ENCODE measurements around the gene MYO7B. TPM values are rescaled to one million over a fixed set of nuclear protein-coding genes. Genes with fewer than 3 reads are reported as not detected.

Gene MYO7B
- polyA plus RNA-seq, 2 of the 4 experiments (the other 2 are of a cell fraction) = 0.04 to 0.09 TPM

GRCh38 chr2:127597046-127597983 lies 61.8 kb downstream of the MYO7B start:
- 83% methylated on average over 17 of the region's 17 CpGs for WGBS (ENCODE audit: missing lambda C conversion rate)
- H3K27ac ChIP-seq = no peak overlapping the region
- H3K4me2 ChIP-seq = no peak overlapping the region

GRCh38 chr2:127597984-127598380 lies 62.5 kb downstream of the MYO7B start:
- peaks cover 22% of the 10 kb centered on the region for H3K9me3 ChIP-seq
- no peak for FAIRE-seq
- no peak overlapping the region for H3K27ac ChIP-seq
- 47% methylated on average over 4 of the region's 4 CpGs for WGBS (ENCODE audit: missing lambda C conversion rate)
- H3K4me2 ChIP-seq = no peak overlapping the region
- H3K4me3 ChIP-seq = no peak overlapping the region
- ChIA-PET CTCF (no interaction called here), POLR2A (no interaction called here)
- no peak for ATAC-seq
- H3K4me1 ChIP-seq = no peaks in the 10 kb centered on the region
- no peak for DNase-seq (ENCODE audit: low read depth in 1 of 2, low spot score in 1 of 2)
- TF ChIP-seq RCOR1 (IDR thresholded peaks at IDR 0.05; ENCODE audit: low read depth, low read length) (no peak), CBX8 (IDR thresholded peaks at IDR 0.05) (no peak), ZC3H11A (IDR thresholded peaks at IDR 0.05) (no peak), KDM5A (IDR thresholded peaks at IDR 0.05) (no peak), HOXA7 (CRISPR knock-in tag; IDR thresholded peaks at IDR 0.05) (no peak), JUNB (IDR thresholded peaks at IDR 0.05) (no peak), EP300 (IDR thresholded peaks at IDR 0.05) (no peak), USF2 (IDR thresholded peaks at IDR 0.05) (no peak), CEBPB (IDR thresholded peaks at IDR 0.05) (no peak), HOXB13 (CRISPR knock-in tag; IDR thresholded peaks at IDR 0.05; ENCODE audit: low read depth) (no peak), FOSB (CRISPR knock-in tag; IDR thresholded peaks at IDR 0.05) (no peak), ESRRA (IDR thresholded peaks at IDR 0.05; ENCODE audit: borderline replicate concordance, low read length) (no peak), RNF2 (IDR thresholded peaks at IDR 0.05; ENCODE audit: borderline replicate concordance, low read depth) (no peak), JUN (IDR thresholded peaks at IDR 0.05) (no peak), ZFP36 (IDR thresholded peaks at IDR 0.05; ENCODE audit: borderline replicate concordance, partially characterized antibody) (no peak), FOXS1 (CRISPR knock-in tag; IDR thresholded peaks at IDR 0.05) (no peak), ZNF302 (CRISPR knock-in tag; IDR thresholded peaks at IDR 0.05) (no peak)

More at GRCh38 chr2:127597046-127597983, 61.8 kb downstream of the MYO7B start:
- H3K4me3 ChIP-seq = no peak overlapping the region
- FAIRE-seq (no peak), DNase-seq (ENCODE audit: low read depth in 1 of 2, low spot score in 1 of 2) (no peak), ATAC-seq (no peak)
- TF ChIP-seq NFE2L2 (conservative IDR thresholded peaks at IDR 0.05; ENCODE audit: low read length) (no peak), GATA3 (IDR thresholded peaks at IDR 0.05; ENCODE audit: borderline replicate concordance) (no peak), ZC3H11A (IDR thresholded peaks at IDR 0.05) (peak; percentile 58)
- no peaks in the 10 kb centered on the region for H3K4me1 ChIP-seq
- ChIA-PET CTCF (no interaction called here), POLR2A (no interaction called here)
- peaks cover 15% of the 10 kb centered on the region for H3K9me3 ChIP-seq

DNA sequence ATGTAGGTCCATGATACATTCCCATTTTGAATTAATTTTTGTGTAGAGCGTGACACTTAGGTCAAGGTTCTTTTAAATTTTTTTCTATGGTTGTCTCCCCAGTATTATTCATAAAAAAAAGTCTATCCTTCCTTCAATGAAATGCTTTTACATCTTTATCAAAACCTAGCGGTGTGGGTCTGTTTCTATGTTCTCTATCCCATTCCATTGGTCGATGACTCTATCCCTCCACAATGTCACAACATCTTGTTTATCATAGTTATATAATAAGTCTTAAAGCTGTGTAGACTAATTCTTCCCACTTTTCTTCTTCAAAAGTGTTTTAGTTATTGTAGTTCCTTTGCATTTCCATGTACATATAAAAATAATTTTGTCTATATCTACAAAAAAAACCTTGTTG lies 63.2 kb downstream of the MYO7B start:
- ATAC-seq (no peak), FAIRE-seq (no peak), DNase-seq (ENCODE audit: low read depth in 1 of 2, low spot score in 1 of 2) (no peak)
- H3K4me1 ChIP-seq = no peaks in the 10 kb centered on the region
- H3K9me3 ChIP-seq = peaks cover 26% of the 10 kb centered on the region
- H3K27ac ChIP-seq = no peak overlapping the region
- WGBS (ENCODE audit: missing lambda C conversion rate) = 69% methylated on average over 3 of the region's 3 CpGs
- ChIA-PET POLR2A (no interaction called here), CTCF (interaction anchor here (1.4 kb wide), 1 partner anchor 51 kb away, joined by 4 read pairs; no protein-coding TSS in a partner anchor)
- H3K4me2 ChIP-seq = no peak overlapping the region
- TF ChIP-seq USF2 (IDR thresholded peaks at IDR 0.05) (no peak), NR3C1 (IDR thresholded peaks at IDR 0.05) (no peak), NPAS2 (CRISPR knock-in tag; IDR thresholded peaks at IDR 0.05; ENCODE audit: borderline replicate concordance) (no peak), TFCP2L1 (CRISPR knock-in tag; IDR thresholded peaks at IDR 0.05) (no peak)
- no peak overlapping the region for H3K4me3 ChIP-seq

All from A549 (cell line).